ENCODE data around the gene RNF135. TPM values are rescaled to one million over a fixed set of nuclear protein-coding genes. Genes with fewer than 3 reads are reported as not detected.

RNF135 gene, protein sequence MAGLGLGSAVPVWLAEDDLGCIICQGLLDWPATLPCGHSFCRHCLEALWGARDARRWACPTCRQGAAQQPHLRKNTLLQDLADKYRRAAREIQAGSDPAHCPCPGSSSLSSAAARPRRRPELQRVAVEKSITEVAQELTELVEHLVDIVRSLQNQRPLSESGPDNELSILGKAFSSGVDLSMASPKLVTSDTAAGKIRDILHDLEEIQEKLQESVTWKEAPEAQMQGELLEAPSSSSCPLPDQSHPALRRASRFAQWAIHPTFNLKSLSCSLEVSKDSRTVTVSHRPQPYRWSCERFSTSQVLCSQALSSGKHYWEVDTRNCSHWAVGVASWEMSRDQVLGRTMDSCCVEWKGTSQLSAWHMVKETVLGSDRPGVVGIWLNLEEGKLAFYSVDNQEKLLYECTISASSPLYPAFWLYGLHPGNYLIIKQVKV
- polyA plus RNA-seq (2012; rRNA removed): not detected in 2 replicates
- 0.03 TPM in 1 of 2 replicates, not detected in the other for polyA plus RNA-seq (2012; cell fraction: cytosol; rRNA removed)
- polyA plus RNA-seq (2012; cell fraction: nucleus; rRNA removed): 0.05 TPM in 1 of 2 replicates, not detected in the other

DNA sequence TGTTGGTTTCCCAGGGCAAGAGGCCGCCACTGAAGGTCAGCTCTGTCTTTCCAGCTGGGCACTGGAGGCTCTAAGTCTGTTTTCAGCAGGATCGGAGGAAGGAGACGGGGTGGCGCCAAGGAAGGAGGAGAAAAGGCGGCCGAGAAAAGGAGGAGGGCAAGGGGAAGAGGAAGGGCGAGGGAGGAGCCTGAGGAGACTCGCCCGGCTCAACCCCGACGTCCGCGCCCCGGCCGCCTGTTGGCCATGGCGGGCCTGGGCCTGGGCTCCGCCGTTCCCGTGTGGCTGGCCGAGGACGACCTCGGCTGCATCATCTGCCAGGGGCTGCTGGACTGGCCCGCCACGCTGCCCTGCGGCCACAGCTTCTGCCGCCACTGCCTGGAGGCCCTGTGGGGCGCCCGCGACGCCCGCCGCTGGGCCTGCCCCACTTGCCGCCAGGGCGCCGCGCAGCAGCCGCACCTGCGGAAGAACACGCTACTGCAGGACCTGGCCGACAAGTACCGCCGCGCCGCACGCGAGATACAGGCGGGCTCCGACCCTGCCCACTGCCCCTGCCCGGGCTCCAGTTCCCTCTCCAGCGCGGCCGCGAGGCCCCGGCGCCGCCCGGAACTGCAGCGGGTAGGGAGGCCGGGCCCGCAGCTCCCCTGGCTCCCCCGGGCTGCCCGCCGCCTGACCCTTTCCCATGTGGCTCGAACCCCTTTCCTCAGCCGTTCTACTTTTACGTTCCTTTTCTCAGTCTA lies at the start of gene RNF135:
Gene RNF135 (plus strand): TSS at position 209 of the 737 bp plus-strand sequence. CDS start 35 bp downstream, at position 244.
- no peak for DNase-seq

More for the DNA sequence above, at the start of gene RNF135:
- ChIA-PET POLR2A (no interaction called here), CTCF (no interaction called here)
- WGBS (ENCODE audit: low lambda C conversion rate): 74% methylated on average over 27 of the region's 66 CpGs
- Histone ChIP-seq H3K9me2 (no peaks in the 10 kb centered on the region), H3K4me3 (ENCODE audit: low read depth in 2 of 2, low read length in 1 of 2) (no peak within 1 kb of the TSS), H3K4me2 (no peak within 1 kb of the TSS), H2AFZ (ENCODE audit: low read depth) (no peak within 1 kb of the TSS), H4K20me1 (ENCODE audit: insufficient read depth) (no peaks in the 10 kb centered on the region), H3K79me2 (ENCODE audit: insufficient read depth) (no peaks in the 10 kb centered on the region), H3F3A (replicated peaks; ENCODE audit: insufficient read depth) (no peaks in the 10 kb centered on the region), H3K9ac (no peak within 1 kb of the TSS), H3K4me1 (ENCODE audit: control insufficient read depth in 1 of 2, insufficient read depth in 2 of 2, low read depth in 1 of 2, low read length in 1 of 2) (no peaks in the 10 kb centered on the region), H3K9me3 (no peaks in the 10 kb centered on the region), H3K27ac (ENCODE audit: low read depth in 2 of 2, low read length in 1 of 2) (no peak within 1 kb of the TSS), H3K36me3 (replicated peaks in 1 of 2; ENCODE audit: control insufficient read depth in 1 of 2, insufficient read depth in 2 of 2, low read length in 1 of 2) (no peaks in the 10 kb centered on the region), H3K27me3 (ENCODE audit: insufficient read depth) (no peaks in the 10 kb centered on the region)
- TF ChIP-seq FOXJ3 (CRISPR knock-in tag; IDR thresholded peaks at IDR 0.05) (no peak), TCF12 (IDR thresholded peaks at IDR 0.05) (no peak), FOSL2 (IDR thresholded peaks at IDR 0.05; ENCODE audit: borderline replicate concordance, low read depth) (no peak), SMC3 (IDR thresholded peaks at IDR 0.05; ENCODE audit: low read depth, low read length) (no peak), NFIC (IDR thresholded peaks at IDR 0.05; ENCODE audit: borderline replicate concordance) (no peak), ELF1 (IDR thresholded peaks at IDR 0.05) (no peak), RXRA (IDR thresholded peaks at IDR 0.05; ENCODE audit: borderline replicate concordance, low read depth) (no peak), RAD21 (IDR thresholded peaks at IDR 0.05; ENCODE audit: low read length) (no peak), POLR2AphosphoS5 (IDR thresholded peaks at IDR 0.05; ENCODE audit: low read depth, low read length) (no peak), YY1 (IDR thresholded peaks at IDR 0.05; ENCODE audit: low read depth) (no peak), RFX5 (IDR thresholded peaks at IDR 0.05; ENCODE audit: low read length) (no peak)
- TF ChIP-seq, protein P1, sequence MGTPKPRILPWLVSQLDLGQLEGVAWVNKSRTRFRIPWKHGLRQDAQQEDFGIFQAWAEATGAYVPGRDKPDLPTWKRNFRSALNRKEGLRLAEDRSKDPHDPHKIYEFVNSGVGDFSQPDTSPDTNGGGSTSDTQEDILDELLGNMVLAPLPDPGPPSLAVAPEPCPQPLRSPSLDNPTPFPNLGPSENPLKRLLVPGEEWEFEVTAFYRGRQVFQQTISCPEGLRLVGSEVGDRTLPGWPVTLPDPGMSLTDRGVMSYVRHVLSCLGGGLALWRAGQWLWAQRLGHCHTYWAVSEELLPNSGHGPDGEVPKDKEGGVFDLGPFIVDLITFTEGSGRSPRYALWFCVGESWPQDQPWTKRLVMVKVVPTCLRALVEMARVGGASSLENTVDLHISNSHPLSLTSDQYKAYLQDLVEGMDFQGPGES (IDR thresholded peaks at IDR 0.05; ENCODE audit: low read depth, low read length): no peak
- TF ChIP-seq, protein P2, sequence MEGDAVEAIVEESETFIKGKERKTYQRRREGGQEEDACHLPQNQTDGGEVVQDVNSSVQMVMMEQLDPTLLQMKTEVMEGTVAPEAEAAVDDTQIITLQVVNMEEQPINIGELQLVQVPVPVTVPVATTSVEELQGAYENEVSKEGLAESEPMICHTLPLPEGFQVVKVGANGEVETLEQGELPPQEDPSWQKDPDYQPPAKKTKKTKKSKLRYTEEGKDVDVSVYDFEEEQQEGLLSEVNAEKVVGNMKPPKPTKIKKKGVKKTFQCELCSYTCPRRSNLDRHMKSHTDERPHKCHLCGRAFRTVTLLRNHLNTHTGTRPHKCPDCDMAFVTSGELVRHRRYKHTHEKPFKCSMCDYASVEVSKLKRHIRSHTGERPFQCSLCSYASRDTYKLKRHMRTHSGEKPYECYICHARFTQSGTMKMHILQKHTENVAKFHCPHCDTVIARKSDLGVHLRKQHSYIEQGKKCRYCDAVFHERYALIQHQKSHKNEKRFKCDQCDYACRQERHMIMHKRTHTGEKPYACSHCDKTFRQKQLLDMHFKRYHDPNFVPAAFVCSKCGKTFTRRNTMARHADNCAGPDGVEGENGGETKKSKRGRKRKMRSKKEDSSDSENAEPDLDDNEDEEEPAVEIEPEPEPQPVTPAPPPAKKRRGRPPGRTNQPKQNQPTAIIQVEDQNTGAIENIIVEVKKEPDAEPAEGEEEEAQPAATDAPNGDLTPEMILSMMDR (IDR thresholded peaks at IDR 0.05): no peak
- TF ChIP-seq, protein P3, sequence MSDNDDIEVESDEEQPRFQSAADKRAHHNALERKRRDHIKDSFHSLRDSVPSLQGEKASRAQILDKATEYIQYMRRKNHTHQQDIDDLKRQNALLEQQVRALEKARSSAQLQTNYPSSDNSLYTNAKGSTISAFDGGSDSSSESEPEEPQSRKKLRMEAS (IDR thresholded peaks at IDR 0.05; ENCODE audit: low read depth): no peak

Data from SK-N-SH (cell line).